ENCODE data around the gene MICU1.
"Not testable (repeated sequence)": the region's sequence is repeated elsewhere in the genome, so short reads cannot be mapped to it uniquely, and the experiment has no call there.

MICU1 gene

GRCh38 chr10:72449941-72450441 lies 175.9 kb downstream of the MICU1 start:
- peak; percentile 81 for DNase-seq (ENCODE audit: low read depth)
- TF ChIP-seq CTCF (IDR thresholded peaks at IDR 0.05; ENCODE audit: control insufficient read depth, extremely low read depth, insufficient read depth) = no peak
- H3K4me3 ChIP-seq (ENCODE audit: low read depth, low read length) = no peak overlapping the region

- DNase-seq (ENCODE audit: low read depth) = no peak
- no peak overlapping the region for H3K4me3 ChIP-seq (ENCODE audit: low read depth, low read length)
- TF ChIP-seq CTCF (IDR thresholded peaks at IDR 0.05; ENCODE audit: control insufficient read depth, extremely low read depth, insufficient read depth) = no peak
Observed at GRCh38 chr10:72445851-72446250, 180.0 kb downstream of the MICU1 start.

GRCh38 chr10:72442969-72443368 lies 182.9 kb downstream of the MICU1 start:
- not testable (repeated sequence) for H3K4me3 ChIP-seq (ENCODE audit: low read depth, low read length); DNase-seq (ENCODE audit: low read depth)

- no peak overlapping the region for H3K4me3 ChIP-seq (ENCODE audit: low read depth, low read length)
- no peak for DNase-seq (ENCODE audit: low read depth)
- no peak for TF ChIP-seq CTCF (IDR thresholded peaks at IDR 0.05; ENCODE audit: control insufficient read depth, extremely low read depth, insufficient read depth)
Observed at GRCh38 chr10:72435570-72435969, 190.3 kb downstream of the MICU1 start.

- not testable (repeated sequence) for DNase-seq (ENCODE audit: low read depth); H3K4me3 ChIP-seq (ENCODE audit: low read depth, low read length)
Observed at GRCh38 chr10:72430936-72431335, 194.9 kb downstream of the MICU1 start.

- H3K4me3 ChIP-seq (ENCODE audit: low read depth, low read length) = no peak overlapping the region
- no peak for TF ChIP-seq CTCF (IDR thresholded peaks at IDR 0.05; ENCODE audit: control insufficient read depth, extremely low read depth, insufficient read depth)
- no peak for DNase-seq (ENCODE audit: low read depth)
Observed at GRCh38 chr10:72429931-72430330, 195.9 kb downstream of the MICU1 start.

- DNase-seq (ENCODE audit: low read depth) = no peak
- no peak for TF ChIP-seq CTCF (IDR thresholded peaks at IDR 0.05; ENCODE audit: control insufficient read depth, extremely low read depth, insufficient read depth)
- no peak overlapping the region for H3K4me3 ChIP-seq (ENCODE audit: low read depth, low read length)
Observed at GRCh38 chr10:72426986-72427385, 198.9 kb downstream of the MICU1 start.

GRCh38 chr10:72425133-72425532 lies 200.7 kb downstream of the MICU1 start:
- no peak for DNase-seq (ENCODE audit: low read depth)
- no peak for TF ChIP-seq CTCF (IDR thresholded peaks at IDR 0.05; ENCODE audit: control insufficient read depth, extremely low read depth, insufficient read depth)
- H3K4me3 ChIP-seq (ENCODE audit: low read depth, low read length) = no peak overlapping the region

Data from LNCaP clone FGC (cell line).